B cell (primary cell): ENCODE results near the gene ARID3C. TPM values are rescaled to one million over a fixed set of nuclear protein-coding genes. Genes with fewer than 3 reads are reported as not detected.

ENCODE experiments used
- ATAC-seq: fragments of 200-7000 bp; cut with Tn5 transposase; one replicate; pipeline ENCODE4 v1.10.0; 2021; ENCODE audit warnings: low read depth, mild to moderate bottlenecking, moderate number of reproducible peaks, moderate library complexity
- CTCF ChIA-PET: fragments of 350-600 bp; sonication (Branson Sonifier 250); formaldehyde crosslinking; loops from one replicate; lab custom pipeline; 2021; ENCODE audit warnings: antibody characterized with exemption, inconsistent platforms; lab: Charles Lee
- POLR2A ChIA-PET: fragments of 350-600 bp; sonication (Branson Sonifier 250); formaldehyde crosslinking; loops from one replicate; lab custom pipeline; 2021; ENCODE audit warnings: antibody characterized with exemption; lab: Charles Lee
- DNase-seq: peaks from one replicate; pipeline ENCODE4 v3.0.0; 2013
- H2AFZ ChIP-seq: 2 replicates; pipeline ENCODE4 v1.6.1; 2012; ENCODE audit warnings: mild to moderate bottlenecking, low read depth, low read length; ENCODE audit not compliant: insufficient read depth, poor library complexity, severe bottlenecking
- H3K27ac ChIP-seq, 2 donors: 1 replicate in 1 of 2; 2 replicates in 1 of 2; pipeline ENCODE4 v1.5.1; 2012 to 2013; ENCODE audit warnings: low read length in 2 of 2, mild to moderate bottlenecking in 2 of 2, moderate library complexity in 1 of 2
- H3K27me3 ChIP-seq, 4 experiments: fragments of 200-600 bp in 1 of 4; sonication (generic) in 1 of 4; replicated peaks in 1 of 4; 1 replicate in 2 of 4; 2 replicates in 2 of 4; pipeline versions ENCODE4 v1.6.1 to v1.7.0; 2013 to 2016; ENCODE audit warnings: low read length in 3 of 4, mild to moderate bottlenecking in 2 of 4, mixed read lengths in 1 of 4, moderate library complexity in 1 of 4; ENCODE audit not compliant: insufficient read depth in 4 of 4, control insufficient read depth in 3 of 4; ENCODE audit errors: control extremely low read depth in 1 of 4
- H3K36me3 ChIP-seq, 2 experiments: replicated peaks in 1 of 2; 1 replicate in 1 of 2; 2 replicates in 1 of 2; pipeline versions ENCODE4 v1.6.1 to v1.7.1; 2013; ENCODE audit warnings: low read length in 1 of 2; ENCODE audit not compliant: insufficient read depth in 2 of 2, control insufficient read depth in 1 of 2; ENCODE audit errors: control extremely low read depth in 1 of 2, extremely low read depth in 1 of 2
- H3K4me1 ChIP-seq, 2 donors: fragments of 200-600 bp in 1 of 2; sonication (generic) in 1 of 2; 1 replicate in 1 of 2; 2 replicates in 1 of 2; pipeline versions ENCODE4 v1.5.1 to v1.6.1; 2013 to 2017; ENCODE audit warnings: low read length in 2 of 2; ENCODE audit not compliant: control insufficient read depth in 2 of 2, insufficient read depth in 2 of 2
- H3K4me2 ChIP-seq: replicated peaks from 2 replicates; pipeline ENCODE3; 2012; ENCODE audit warnings: mild to moderate bottlenecking, low read depth, low read length; ENCODE audit not compliant: poor library complexity, severe bottlenecking
- H3K4me3 ChIP-seq, 5 experiments: fragments of 200-600 bp in 1 of 5; sonication (generic) in 1 of 5; 1 replicate in 3 of 5; 2 replicates in 2 of 5; pipeline versions ENCODE4 v1.5.1 to v1.7.0; 2011 to 2016; ENCODE audit warnings: low read length in 4 of 5, mild to moderate bottlenecking in 4 of 5, low read depth in 2 of 5, control low read depth in 1 of 5, moderate library complexity in 1 of 5; ENCODE audit not compliant: insufficient read depth in 1 of 5; ENCODE audit errors: control extremely low read depth in 1 of 5, extremely low read depth in 1 of 5
- H3K79me2 ChIP-seq: fragments of 200-600 bp; sonication (generic); one replicate; pipeline ENCODE4 v1.6.0; 2016; ENCODE audit warnings: low read length; ENCODE audit not compliant: control insufficient read depth, insufficient read depth
- H3K9ac ChIP-seq: fragments of 200-600 bp; sonication (generic); 2 replicates; pipeline ENCODE4 v1.6.1; 2017; ENCODE audit warnings: mild to moderate bottlenecking, low read length, moderate library complexity
- H3K9me3 ChIP-seq, 3 donors: one replicate each; pipeline versions ENCODE4 v1.6.1 to v1.7.1; 2013; ENCODE audit warnings: low read length in 2 of 3; ENCODE audit not compliant: control insufficient read depth in 2 of 3, insufficient read depth in 1 of 3; ENCODE audit errors: control extremely low read depth in 1 of 3
- H4K20me1 ChIP-seq: 2 replicates; pipeline ENCODE4 v1.6.0; 2012; ENCODE audit warnings: mild to moderate bottlenecking, low read length; ENCODE audit not compliant: insufficient read depth, control insufficient read depth, poor library complexity, severe bottlenecking
- H3K27ac Mint-ChIP-seq: one replicate; pipeline ENCODE4 v1.8.0; 2021; ENCODE audit warnings: mixed read lengths
- H3K27me3 Mint-ChIP-seq: one replicate; pipeline ENCODE4 v1.8.0; 2021; ENCODE audit warnings: mixed read lengths
- H3K4me1 Mint-ChIP-seq: one replicate; pipeline ENCODE4 v1.8.0; 2021; ENCODE audit warnings: mixed read lengths
- H3K4me3 Mint-ChIP-seq: one replicate; pipeline ENCODE4 v1.8.0; 2021; ENCODE audit warnings: mixed read lengths
- H3K9me3 Mint-ChIP-seq: one replicate; pipeline ENCODE4 v1.8.0; 2022; ENCODE audit warnings: mixed read lengths; ENCODE audit not compliant: insufficient read depth
- EZH2 ChIP-seq: IDR thresholded peaks from 2 replicates; pipeline ENCODE4 v1.6.1; 2012; ENCODE audit warnings: borderline replicate concordance, low read depth, mild to moderate bottlenecking, moderate library complexity, low read length; ENCODE audit not compliant: insufficient read depth, poor library complexity, severe bottlenecking
- WGBS: methylation state at CpG from one replicate; pipeline ENCODE4 v1.1.5; 2013; ENCODE audit warnings: missing lambda C conversion rate; ENCODE audit not compliant: insufficient coverage; 5-methylcytosine and 5-hydroxymethylcytosine counted together
- intact Hi-C: fragments of 100-400 bp; cut with micrococcal nuclease; formaldehyde crosslinking; loops from one replicate; pipeline ENCODE4 v1.10.0; 2022
- polyA plus RNA-seq: library from polyadenylated mRNA; depleted of rRNA; stranded (reverse); fragments of >200 nt; gene quantifications from 2 replicates; pipeline ENCODE4 v1.2.3, GENCODE V29; 2012
- total RNA-seq, 2 donors: library from RNA; stranded (reverse); fragments of 120-200 nt in 1 of 2; gene quantifications; 1 replicate in 1 of 2; 2 replicates in 1 of 2; pipeline versions ENCODE4 v1.2.3 to v1.2.4, GENCODE V29; 2013 to 2022
- TF ChIP-seq, protein P1 (sequence below): fragments of 200-600 bp; IDR thresholded peaks from one replicate; pipeline ENCODE4 v1.8.0; 2022; ENCODE audit warnings: antibody characterized with exemption, mild to moderate bottlenecking

Gene ARID3C
- total and polyA plus RNA-seq, 2 donors (not counting 1 experiment from before 2014, with no cell fraction given): not detected

DNA sequence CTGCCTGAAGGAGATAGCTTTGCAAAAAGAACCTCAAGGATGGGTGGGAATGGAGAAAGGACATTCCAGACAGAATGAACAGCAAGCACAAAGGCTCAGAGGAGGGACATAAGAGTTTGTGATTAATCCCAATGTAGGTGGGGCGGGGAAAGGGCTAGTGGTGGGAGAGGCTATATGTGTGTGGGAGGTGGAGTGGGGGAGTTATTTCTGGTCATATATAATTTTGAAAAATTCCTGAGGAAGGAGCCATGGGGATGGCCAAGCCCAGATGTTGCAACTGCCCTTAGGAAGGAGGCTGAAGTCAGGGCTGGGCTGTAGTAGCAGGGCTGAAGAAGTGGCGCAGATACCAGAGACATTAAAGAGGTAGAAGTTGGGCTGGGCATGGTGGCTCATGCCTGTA lies 47.0 kb upstream of the ARID3C start:
- peaks cover 0 to 2% (median 0%) of the 10 kb centered on the region in 4 experiments for H3K27me3 ChIP-seq
- POLR2A ChIA-PET: no interaction called here
- H3K4me3 ChIP-seq: no peak overlapping the region
- H3K4me2 ChIP-seq: no peak overlapping the region
- Mint-ChIP-seq H3K9me3 (peaks cover 3% of the 10 kb centered on the region), H3K27me3 (no peaks in the 10 kb centered on the region), H3K4me3 (no peak overlapping the region), H3K4me1 (no peaks in the 10 kb centered on the region), H3K27ac (no peak overlapping the region)
- no peak overlapping the region for H3K9ac ChIP-seq
- H3K27ac ChIP-seq: no peak overlapping the region
- no peaks in the 10 kb centered on the region for H3K36me3 ChIP-seq
- H3K4me1 ChIP-seq: no peaks in the 10 kb centered on the region
- no peak overlapping the region for H2AFZ ChIP-seq
- intact Hi-C loops: loop anchor here (2.0 kb wide), 1 partner anchor 27 kb away; no protein-coding TSS in a partner anchor
- no peaks in the 10 kb centered on the region for H3K79me2 ChIP-seq
- DNase-seq (no peak), ATAC-seq (no peak)
- H4K20me1 ChIP-seq: no peaks in the 10 kb centered on the region
- 100% methylated on average over 2 of the region's 2 CpGs for WGBS
- CTCF ChIA-PET: interaction anchor here (0.6 to 1.7 kb wide), 3 partner anchors 23 to 198 kb away, joined by 3 to 15 read pairs (median 3); no protein-coding TSS in a partner anchor
- TF ChIP-seq, protein P1, sequence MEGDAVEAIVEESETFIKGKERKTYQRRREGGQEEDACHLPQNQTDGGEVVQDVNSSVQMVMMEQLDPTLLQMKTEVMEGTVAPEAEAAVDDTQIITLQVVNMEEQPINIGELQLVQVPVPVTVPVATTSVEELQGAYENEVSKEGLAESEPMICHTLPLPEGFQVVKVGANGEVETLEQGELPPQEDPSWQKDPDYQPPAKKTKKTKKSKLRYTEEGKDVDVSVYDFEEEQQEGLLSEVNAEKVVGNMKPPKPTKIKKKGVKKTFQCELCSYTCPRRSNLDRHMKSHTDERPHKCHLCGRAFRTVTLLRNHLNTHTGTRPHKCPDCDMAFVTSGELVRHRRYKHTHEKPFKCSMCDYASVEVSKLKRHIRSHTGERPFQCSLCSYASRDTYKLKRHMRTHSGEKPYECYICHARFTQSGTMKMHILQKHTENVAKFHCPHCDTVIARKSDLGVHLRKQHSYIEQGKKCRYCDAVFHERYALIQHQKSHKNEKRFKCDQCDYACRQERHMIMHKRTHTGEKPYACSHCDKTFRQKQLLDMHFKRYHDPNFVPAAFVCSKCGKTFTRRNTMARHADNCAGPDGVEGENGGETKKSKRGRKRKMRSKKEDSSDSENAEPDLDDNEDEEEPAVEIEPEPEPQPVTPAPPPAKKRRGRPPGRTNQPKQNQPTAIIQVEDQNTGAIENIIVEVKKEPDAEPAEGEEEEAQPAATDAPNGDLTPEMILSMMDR: no peak
- no peaks in the 10 kb centered on the region for H3K9me3 ChIP-seq

- Histone ChIP-seq H3K4me2 (no peak overlapping the region), H2AFZ (no peak overlapping the region), H4K20me1 (no peaks in the 10 kb centered on the region), H3K4me3 (no peak overlapping the region), H3K79me2 (no peaks in the 10 kb centered on the region), H3K27ac (no peak overlapping the region), H3K9me3 (peaks cover 0 to 1% (median 1%) of the 10 kb centered on the region in 3 donors), H3K9ac (no peak overlapping the region), H3K4me1 (no peaks in the 10 kb centered on the region), H3K36me3 (no peaks in the 10 kb centered on the region), H3K27me3 (peaks cover 0 to 2% (median 0%) of the 10 kb centered on the region in 4 experiments)
- ChIA-PET CTCF (interaction anchor here (0.6 to 1.7 kb wide), 3 partner anchors 24 to 197 kb away, joined by 3 to 15 read pairs (median 3); no protein-coding TSS in a partner anchor), POLR2A (no interaction called here)
- Mint-ChIP-seq H3K4me1 (no peaks in the 10 kb centered on the region), H3K27me3 (no peaks in the 10 kb centered on the region), H3K9me3 (peaks cover 3% of the 10 kb centered on the region), H3K27ac (no peak overlapping the region), H3K4me3 (no peak overlapping the region)
- 8% methylated on average over 6 of the region's 10 CpGs for WGBS
- TF ChIP-seq EZH2: no peak
- TF ChIP-seq, protein P1: peak; percentile 32
- ATAC-seq (peak; percentile 54), DNase-seq (peak; percentile 55)
- intact Hi-C loops: loop anchor here (2.0 kb wide), 1 partner anchor 28 kb away; no protein-coding TSS in a partner anchor
These were observed 46.3 kb upstream of the ARID3C start for GRCh38 chr9:34675048-34675714.
